ENCODE data around the gene HEXIM2. TPM values are rescaled to one million over a fixed set of nuclear protein-coding genes. Genes with fewer than 3 reads are reported as not detected.
A peak's percentile ranks its signal among the peaks of the same experiment; 100 is the strongest.

HEXIM2 gene
- total and polyA plus RNA-seq, 7 donors = 1.8 to 14.7 (median 7.8) TPM

DNA sequence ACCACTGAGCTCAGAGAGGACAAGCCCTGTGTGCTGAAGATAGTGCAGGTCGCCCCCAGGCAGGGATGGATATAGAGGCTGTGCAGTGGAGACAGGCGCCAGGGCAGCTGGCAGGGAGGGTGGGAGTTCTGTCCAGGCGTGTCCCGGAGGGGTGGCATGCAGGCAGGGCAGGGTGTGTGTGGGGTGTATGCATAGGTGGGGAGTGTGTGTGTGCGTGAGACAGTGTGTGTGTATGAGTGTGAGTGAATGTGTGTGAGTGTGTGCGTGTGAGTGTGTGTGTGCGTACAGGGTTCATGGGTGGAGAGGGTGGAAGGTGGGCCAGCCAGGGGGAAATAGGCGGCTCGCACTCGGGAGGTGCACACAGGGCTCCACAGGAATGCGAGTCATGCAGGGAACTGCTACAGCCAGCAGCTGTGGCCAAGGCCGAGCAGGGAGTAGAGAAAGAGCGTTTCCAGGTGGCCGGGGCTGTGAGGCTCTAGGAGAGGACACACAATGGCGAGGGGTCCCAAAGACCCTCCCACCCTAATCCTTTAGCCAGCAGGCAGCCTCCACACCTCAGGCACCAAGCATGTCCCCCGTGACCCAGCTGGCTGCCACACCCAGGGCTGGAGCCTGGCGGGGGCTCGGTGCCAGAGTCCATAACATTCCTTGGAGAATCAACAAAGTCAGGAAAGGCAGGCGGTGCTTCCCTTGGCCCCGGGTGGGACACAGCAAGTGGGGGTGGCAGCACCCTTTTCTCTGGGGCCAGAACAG lies 34.0 kb upstream of the HEXIM2 start:
- Histone ChIP-seq H3K27ac (peak overlapping the region; percentile 82 to 100 (median 98)), H3K36me3 (no peaks in the 10 kb centered on the region), H3K27me3 (no peaks in the 10 kb centered on the region), H3K4me1 (peaks cover 0 to 76% (median 73%) of the 10 kb centered on the region in 4 donors), H3K4me3 (peak overlapping the region in 2 of 4 donors; percentile 10 to 19), H3K9me3 (no peaks in the 10 kb centered on the region)
- DNase-seq = peak; percentile 87
- intact Hi-C loops (cut with DNase I) = no loop called here
- 11 to 57% methylated on average over 20 of the region's 20 CpGs for WGBS, 2 donors
- no peak for TF ChIP-seq POLR2A (IDR thresholded peaks at IDR 0.05)
- TF ChIP-seq POLR2AphosphoS5 (IDR thresholded peaks at IDR 0.05) = peak in 1 of 4 donors; percentile 22
- TF ChIP-seq EP300 (IDR thresholded peaks at IDR 0.05) = peak in 1 of 4 donors; percentile 11

DNA sequence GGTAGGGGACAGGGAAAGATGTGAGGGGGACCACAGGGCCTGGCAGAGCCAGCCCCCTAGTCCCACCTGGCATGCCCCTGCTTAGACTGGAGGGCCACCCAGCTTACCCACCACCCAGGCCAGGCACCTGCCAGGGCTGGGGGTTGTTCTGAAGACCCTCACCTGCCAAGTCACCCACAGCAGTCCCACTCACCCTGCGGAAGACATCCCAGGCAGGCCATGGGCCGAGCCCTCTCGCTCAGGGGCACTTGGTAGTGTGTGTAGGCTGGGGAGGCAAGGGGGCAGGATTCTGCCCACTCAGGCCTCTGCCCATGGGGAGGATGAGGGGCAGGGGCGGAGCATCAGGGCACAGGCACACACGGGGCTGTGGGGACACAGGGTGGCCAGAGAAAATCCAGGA lies 33.3 kb upstream of the HEXIM2 start:
- Histone ChIP-seq H3K4me1 (peaks cover 0 to 76% (median 72%) of the 10 kb centered on the region in 4 donors), H3K36me3 (no peaks in the 10 kb centered on the region), H3K27ac (peak overlapping the region; percentile 82 to 100 (median 98)), H3K4me3 (peak overlapping the region in 2 of 4 donors; percentile 10 to 19), H3K27me3 (no peaks in the 10 kb centered on the region), H3K9me3 (no peaks in the 10 kb centered on the region)
- DNase-seq = peak; percentile 65
- intact Hi-C loops (cut with DNase I) = no loop called here
- WGBS, 2 donors = 64 to 83% methylated on average over 5 of the region's 5 CpGs
- no peak for TF ChIP-seq EP300 (IDR thresholded peaks at IDR 0.05)
- TF ChIP-seq POLR2A (IDR thresholded peaks at IDR 0.05) = no peak
- TF ChIP-seq, protein P1, sequence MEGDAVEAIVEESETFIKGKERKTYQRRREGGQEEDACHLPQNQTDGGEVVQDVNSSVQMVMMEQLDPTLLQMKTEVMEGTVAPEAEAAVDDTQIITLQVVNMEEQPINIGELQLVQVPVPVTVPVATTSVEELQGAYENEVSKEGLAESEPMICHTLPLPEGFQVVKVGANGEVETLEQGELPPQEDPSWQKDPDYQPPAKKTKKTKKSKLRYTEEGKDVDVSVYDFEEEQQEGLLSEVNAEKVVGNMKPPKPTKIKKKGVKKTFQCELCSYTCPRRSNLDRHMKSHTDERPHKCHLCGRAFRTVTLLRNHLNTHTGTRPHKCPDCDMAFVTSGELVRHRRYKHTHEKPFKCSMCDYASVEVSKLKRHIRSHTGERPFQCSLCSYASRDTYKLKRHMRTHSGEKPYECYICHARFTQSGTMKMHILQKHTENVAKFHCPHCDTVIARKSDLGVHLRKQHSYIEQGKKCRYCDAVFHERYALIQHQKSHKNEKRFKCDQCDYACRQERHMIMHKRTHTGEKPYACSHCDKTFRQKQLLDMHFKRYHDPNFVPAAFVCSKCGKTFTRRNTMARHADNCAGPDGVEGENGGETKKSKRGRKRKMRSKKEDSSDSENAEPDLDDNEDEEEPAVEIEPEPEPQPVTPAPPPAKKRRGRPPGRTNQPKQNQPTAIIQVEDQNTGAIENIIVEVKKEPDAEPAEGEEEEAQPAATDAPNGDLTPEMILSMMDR (IDR thresholded peaks at IDR 0.05) = no peak
- no peak for TF ChIP-seq POLR2AphosphoS5 (IDR thresholded peaks at IDR 0.05)

DNA sequence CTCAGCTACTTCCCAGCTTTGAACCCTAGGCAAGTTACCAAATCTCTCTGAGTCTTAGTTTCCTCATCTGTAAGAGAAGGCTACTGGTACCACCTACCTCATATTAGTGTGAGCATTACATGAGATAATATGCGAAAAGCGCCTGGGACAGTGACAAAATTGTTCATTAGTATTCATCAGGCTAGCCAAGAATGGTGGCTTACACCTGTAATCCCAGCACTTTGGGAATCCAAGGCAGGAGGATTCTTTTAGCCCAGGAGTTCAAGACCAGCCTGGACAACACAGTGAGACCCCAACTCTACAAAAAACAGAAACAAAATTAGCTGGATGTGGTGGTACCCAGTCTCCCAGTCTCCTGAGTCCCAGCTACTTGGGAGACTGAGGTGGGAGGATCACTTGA lies 32.7 kb upstream of the HEXIM2 start:
- H3K27me3 ChIP-seq = no peaks in the 10 kb centered on the region
- no peaks in the 10 kb centered on the region for H3K36me3 ChIP-seq
- intact Hi-C loops (cut with DNase I) = no loop called here
- no peaks in the 10 kb centered on the region for H3K9me3 ChIP-seq
- no peak overlapping the region for H3K4me3 ChIP-seq
- no peak for DNase-seq
- peak overlapping the region; percentile 82 to 100 (median 98) for H3K27ac ChIP-seq
- TF ChIP-seq EP300 (IDR thresholded peaks at IDR 0.05) (no peak), POLR2A (IDR thresholded peaks at IDR 0.05) (no peak), POLR2AphosphoS5 (IDR thresholded peaks at IDR 0.05) (no peak)
- TF ChIP-seq, protein P1 (IDR thresholded peaks at IDR 0.05) = no peak
- 91 to 95% methylated on average over 2 of the region's 2 CpGs for WGBS, 2 donors
- peaks cover 0 to 69% (median 65%) of the 10 kb centered on the region in 4 donors for H3K4me1 ChIP-seq

DNA sequence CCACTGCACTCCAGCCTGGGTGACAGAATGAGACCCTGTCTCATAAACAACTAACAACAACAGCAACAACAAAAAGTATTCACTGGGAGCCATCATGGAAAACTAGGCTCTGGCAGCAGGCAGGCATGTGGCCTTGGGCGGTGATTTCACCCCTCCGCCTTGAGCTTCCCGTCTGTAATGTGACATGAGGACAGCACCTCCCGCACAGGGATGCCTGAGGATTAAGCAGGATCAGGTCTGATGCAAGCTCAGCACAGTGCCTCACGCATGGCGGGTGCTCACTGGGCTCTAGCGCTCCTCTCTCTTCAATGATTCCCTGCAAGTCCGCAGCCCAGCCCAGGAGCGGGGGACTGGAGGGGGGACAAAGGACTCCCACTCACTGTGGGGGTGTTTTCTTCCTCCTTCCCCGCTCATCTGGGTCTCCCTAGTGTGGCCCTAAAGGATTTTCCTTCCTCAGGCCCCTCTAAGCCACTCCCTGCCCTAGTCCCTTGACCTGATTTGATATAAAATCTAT lies 32.2 kb upstream of the HEXIM2 start:
- WGBS, 2 donors = 15 to 64% methylated on average over 10 of the region's 10 CpGs
- peak; percentile 68 for DNase-seq
- Histone ChIP-seq H3K27ac (peak overlapping the region; percentile 82 to 100 (median 98)), H3K36me3 (no peaks in the 10 kb centered on the region), H3K4me1 (peaks cover 0 to 64% (median 61%) of the 10 kb centered on the region in 4 donors), H3K9me3 (no peaks in the 10 kb centered on the region), H3K4me3 (no peak overlapping the region), H3K27me3 (no peaks in the 10 kb centered on the region)
- TF ChIP-seq POLR2AphosphoS5 (IDR thresholded peaks at IDR 0.05) = peak in 1 of 4 donors; percentile 49
- no peak for TF ChIP-seq POLR2A (IDR thresholded peaks at IDR 0.05)
- intact Hi-C loops (cut with DNase I) = no loop called here

DNA sequence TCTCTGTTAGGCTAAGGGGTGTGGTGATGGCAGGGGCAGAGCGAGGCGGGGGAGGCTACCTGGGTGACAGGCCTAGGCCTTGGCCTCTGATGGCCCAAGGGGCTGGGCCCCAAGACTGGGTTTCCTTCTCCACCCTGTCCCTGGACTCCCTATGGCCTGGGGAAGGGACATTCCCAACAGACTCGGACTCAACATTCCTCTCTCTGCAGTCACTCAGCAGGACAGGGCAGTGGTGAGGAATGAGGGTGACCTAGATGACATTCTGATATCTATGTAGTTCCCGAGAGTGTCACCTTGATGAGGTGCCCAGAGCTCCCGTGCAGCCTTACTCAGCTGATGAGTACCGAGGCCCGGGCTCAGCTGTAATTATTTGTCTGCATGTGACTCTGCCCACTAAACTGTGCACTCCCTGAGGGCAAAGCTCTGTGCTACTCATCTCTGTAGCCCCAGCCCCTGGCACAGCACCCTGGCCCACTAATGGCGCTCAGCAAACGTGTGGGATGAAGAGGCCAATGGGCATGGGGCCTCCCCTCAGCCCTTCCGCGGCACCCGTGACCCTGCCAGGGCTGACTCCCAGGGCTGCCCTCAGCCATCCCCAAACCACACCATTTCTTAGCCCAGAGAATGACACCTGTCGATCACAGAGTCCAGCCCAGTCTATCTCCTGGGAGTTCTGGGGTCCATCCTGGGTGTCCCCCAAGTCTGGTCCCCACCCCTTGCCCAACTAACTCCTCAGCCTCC lies 31.6 kb upstream of the HEXIM2 start:
- intact Hi-C loops (cut with DNase I) = loop anchor here (2.0 to 5.0 kb wide), 3 partner anchors 31 to 208 kb away; no protein-coding TSS in a partner anchor
- Histone ChIP-seq H3K4me1 (peaks cover 0 to 61% (median 56%) of the 10 kb centered on the region in 4 donors), H3K4me3 (no peak overlapping the region), H3K27ac (peak overlapping the region; percentile 82 to 100 (median 98)), H3K36me3 (no peaks in the 10 kb centered on the region), H3K9me3 (no peaks in the 10 kb centered on the region), H3K27me3 (no peaks in the 10 kb centered on the region)
- peak; percentile 63 for DNase-seq
- 27 to 76% methylated on average over 13 of the region's 13 CpGs for WGBS, 2 donors
- TF ChIP-seq, protein P1 (IDR thresholded peaks at IDR 0.05) = no peak
- no peak for TF ChIP-seq POLR2AphosphoS5 (IDR thresholded peaks at IDR 0.05)
- TF ChIP-seq POLR2A (IDR thresholded peaks at IDR 0.05) = no peak
- TF ChIP-seq EP300 (IDR thresholded peaks at IDR 0.05) = no peak
